ENCODE data around the gene SMURF2.
"Not testable (repeated sequence)": the region's sequence is repeated elsewhere in the genome, so short reads cannot be mapped to it uniquely, and the experiment has no call there.

SMURF2 gene

DNA sequence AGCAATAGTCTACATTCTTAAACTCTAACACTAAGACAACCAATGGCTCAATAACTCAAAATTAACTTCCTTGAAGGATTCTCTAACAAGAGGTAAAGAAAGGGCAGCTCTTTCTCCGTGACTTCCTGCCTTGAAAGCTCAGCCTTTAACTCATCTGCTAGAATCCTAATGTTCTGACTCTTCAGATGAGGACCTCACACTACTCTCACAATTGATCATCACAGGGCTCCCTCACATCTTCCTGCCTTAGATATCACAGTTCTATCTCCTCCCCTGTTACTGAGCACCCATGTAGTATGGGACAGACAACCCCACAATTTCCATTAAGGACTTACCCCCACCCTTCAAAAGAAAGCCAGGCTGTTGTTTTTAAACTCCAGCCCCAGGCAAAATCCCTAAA, 33.5 kb downstream of the SMURF2 start:
- no peaks in the 10 kb centered on the region for H3K27me3 Mint-ChIP-seq
- H3K4me3 Mint-ChIP-seq, result peak overlapping the region; percentile 53
- peak overlapping the region; percentile 59 for H3K27ac Mint-ChIP-seq
- H3K36me3 Mint-ChIP-seq, result peaks cover 7% of the 10 kb centered on the region
- peaks cover 63% of the 10 kb centered on the region for H3K4me1 Mint-ChIP-seq (ENCODE audit: low read depth)
- no peaks in the 10 kb centered on the region for H3K9me3 Mint-ChIP-seq (ENCODE audit: low read depth)

DNA sequence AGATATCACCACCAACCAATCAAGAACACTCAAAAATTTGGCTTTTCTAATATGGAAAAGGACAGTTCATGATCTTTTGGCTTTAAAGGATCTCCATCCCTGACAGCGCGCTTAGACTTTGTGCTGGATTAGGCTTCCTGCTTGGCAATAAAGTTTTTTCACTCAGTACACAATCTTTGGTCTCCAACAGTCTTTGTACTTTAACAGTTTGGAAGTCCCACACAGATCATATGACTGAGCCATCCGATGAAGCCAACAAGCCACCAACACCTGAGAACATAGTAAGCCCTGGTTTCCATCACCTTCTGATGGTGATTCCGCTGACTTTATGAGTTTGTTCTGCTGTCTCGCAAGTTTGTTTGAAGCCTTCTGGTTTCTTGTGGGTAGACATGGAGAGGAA, 34.3 kb downstream of the SMURF2 start:
- H3K4me3 Mint-ChIP-seq, result peak overlapping the region; percentile 24
- no peaks in the 10 kb centered on the region for H3K27me3 Mint-ChIP-seq
- peaks cover 12% of the 10 kb centered on the region for H3K36me3 Mint-ChIP-seq
- H3K4me1 Mint-ChIP-seq (ENCODE audit: low read depth), result peaks cover 64% of the 10 kb centered on the region
- H3K9me3 Mint-ChIP-seq (ENCODE audit: low read depth), result no peaks in the 10 kb centered on the region
- H3K27ac Mint-ChIP-seq, result peak overlapping the region; percentile 59

DNA sequence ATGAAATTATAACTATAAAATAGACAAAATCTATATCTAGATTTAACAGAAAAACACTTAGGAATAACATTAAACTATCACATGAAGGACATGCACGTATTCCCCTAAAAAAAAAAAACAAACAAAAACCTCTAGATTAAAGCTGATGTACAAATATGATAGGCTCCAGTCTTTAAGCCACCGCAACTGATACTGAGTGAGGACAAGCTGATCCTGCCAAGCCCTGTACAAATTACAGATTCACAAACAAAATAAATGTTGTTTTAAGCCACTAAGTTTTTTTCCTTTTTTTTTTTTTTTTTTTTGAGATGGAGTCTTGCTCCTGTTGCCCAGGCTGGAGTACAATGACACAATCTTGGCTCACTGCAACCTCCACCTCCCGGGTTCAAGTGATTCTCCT, 35.3 kb downstream of the SMURF2 start:
- no peaks in the 10 kb centered on the region for H3K9me3 Mint-ChIP-seq (ENCODE audit: low read depth)
- no peak overlapping the region for H3K27ac Mint-ChIP-seq
- peaks cover 63% of the 10 kb centered on the region for H3K4me1 Mint-ChIP-seq (ENCODE audit: low read depth)
- peaks cover 11% of the 10 kb centered on the region for H3K36me3 Mint-ChIP-seq
- no peak overlapping the region for H3K4me3 Mint-ChIP-seq
- H3K27me3 Mint-ChIP-seq, result no peaks in the 10 kb centered on the region

DNA sequence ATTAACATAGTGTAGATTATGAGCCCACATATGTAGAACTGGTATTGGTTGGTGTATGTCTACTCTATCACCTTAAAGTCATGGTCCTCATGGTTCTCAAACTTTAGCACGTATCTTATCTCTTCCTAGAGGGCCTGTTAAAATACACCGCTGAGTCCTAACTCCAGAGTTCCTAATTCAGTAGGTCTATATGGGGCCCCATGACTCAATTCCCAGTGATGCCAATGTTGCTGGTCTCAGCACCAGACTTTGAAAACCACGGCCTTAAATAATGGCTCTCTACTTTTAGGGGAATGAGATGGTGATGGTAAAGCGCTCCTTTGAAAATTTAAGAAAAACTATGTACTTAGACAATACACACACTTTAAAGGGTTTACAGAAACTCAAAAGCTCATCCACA, 36.6 kb downstream of the SMURF2 start:
- no peak overlapping the region for H3K4me3 Mint-ChIP-seq
- H3K36me3 Mint-ChIP-seq, result peaks cover 11% of the 10 kb centered on the region
- H3K27ac Mint-ChIP-seq, result no peak overlapping the region
- no peaks in the 10 kb centered on the region for H3K27me3 Mint-ChIP-seq
- H3K4me1 Mint-ChIP-seq (ENCODE audit: low read depth), result peaks cover 52% of the 10 kb centered on the region
- H3K9me3 Mint-ChIP-seq (ENCODE audit: low read depth), result no peaks in the 10 kb centered on the region

DNA sequence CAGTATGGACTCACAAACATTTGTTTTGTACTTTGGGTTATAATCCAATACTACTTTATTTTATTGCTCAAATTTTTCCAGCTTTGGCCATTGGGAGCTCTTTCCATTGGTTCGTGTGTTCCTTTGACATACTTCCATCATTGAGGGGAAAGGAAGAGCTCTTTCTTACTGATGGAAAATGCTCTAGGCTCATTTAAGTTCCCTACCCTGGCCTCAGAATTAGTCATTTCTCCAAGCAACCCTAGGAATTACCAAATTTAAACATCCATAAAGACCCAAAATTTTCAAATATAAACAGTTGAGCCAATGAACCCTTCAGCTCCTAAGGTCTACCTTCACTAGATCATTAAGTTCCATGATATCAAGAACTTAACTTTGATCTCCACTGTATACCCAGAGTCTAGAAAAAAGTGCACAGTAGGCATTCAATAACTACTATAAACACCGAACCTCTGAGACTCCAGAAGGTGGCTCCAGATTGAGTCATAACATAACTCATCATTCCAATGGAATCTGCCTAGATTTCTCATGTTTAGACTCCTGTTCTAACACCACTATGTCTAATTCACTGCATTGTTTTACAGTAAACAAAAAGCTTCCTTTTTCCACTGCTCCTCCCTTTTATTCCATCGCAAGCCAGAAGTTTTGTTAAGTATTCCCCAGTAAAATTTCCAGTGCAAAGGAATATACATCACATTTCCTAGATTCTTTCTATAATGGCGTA, 39.0 kb downstream of the SMURF2 start:
- Mint-ChIP-seq H3K4me1 (ENCODE audit: low read depth) (peaks cover 37% of the 10 kb centered on the region), H3K27ac (no peak overlapping the region), H3K9me3 (ENCODE audit: low read depth) (no peaks in the 10 kb centered on the region), H3K4me3 (no peak overlapping the region), H3K36me3 (peaks cover 11% of the 10 kb centered on the region), H3K27me3 (no peaks in the 10 kb centered on the region)

DNA sequence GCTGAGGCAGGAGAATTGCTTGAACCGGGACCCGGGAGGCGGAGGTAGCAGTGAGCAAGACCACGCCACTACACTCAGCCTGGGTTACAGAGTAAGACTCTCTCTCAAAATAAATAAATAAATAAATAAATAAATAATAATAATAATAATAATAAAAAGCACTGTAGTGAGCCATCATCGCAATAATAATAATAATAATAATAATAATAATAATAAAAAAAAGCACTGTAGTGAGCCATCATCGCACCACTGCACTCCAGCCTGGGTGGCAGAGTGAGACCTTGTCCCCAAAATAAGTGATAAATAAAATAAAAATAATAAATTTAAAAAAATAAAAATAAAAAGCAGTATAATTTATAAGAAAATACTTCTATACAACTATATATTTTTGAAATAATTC, 40.3 kb downstream of the SMURF2 start:
- Mint-ChIP-seq H3K27me3 (no peaks in the 10 kb centered on the region), H3K27ac (no peak overlapping the region), H3K36me3 (peaks cover 7% of the 10 kb centered on the region), H3K9me3 (ENCODE audit: low read depth) (no peaks in the 10 kb centered on the region), H3K4me3 (no peak overlapping the region), H3K4me1 (ENCODE audit: low read depth) (peaks cover 35% of the 10 kb centered on the region)

GRCh38 chr17:64618848-64619247, 43.3 kb downstream of the SMURF2 start:
- Mint-ChIP-seq H3K36me3 (peaks cover 7% of the 10 kb centered on the region), H3K4me1 (ENCODE audit: low read depth) (peaks cover 42% of the 10 kb centered on the region), H3K4me3 (no peak overlapping the region), H3K9me3 (ENCODE audit: low read depth) (no peaks in the 10 kb centered on the region), H3K27me3 (no peaks in the 10 kb centered on the region), H3K27ac (no peak overlapping the region)

GRCh38 chr17:64617125-64617780, 44.9 kb downstream of the SMURF2 start:
- Mint-ChIP-seq H3K27me3 (no peaks in the 10 kb centered on the region), H3K4me3 (no peak overlapping the region), H3K9me3 (ENCODE audit: low read depth) (no peaks in the 10 kb centered on the region), H3K27ac (no peak overlapping the region), H3K36me3 (no peaks in the 10 kb centered on the region), H3K4me1 (ENCODE audit: low read depth) (peaks cover 40% of the 10 kb centered on the region)

DNA sequence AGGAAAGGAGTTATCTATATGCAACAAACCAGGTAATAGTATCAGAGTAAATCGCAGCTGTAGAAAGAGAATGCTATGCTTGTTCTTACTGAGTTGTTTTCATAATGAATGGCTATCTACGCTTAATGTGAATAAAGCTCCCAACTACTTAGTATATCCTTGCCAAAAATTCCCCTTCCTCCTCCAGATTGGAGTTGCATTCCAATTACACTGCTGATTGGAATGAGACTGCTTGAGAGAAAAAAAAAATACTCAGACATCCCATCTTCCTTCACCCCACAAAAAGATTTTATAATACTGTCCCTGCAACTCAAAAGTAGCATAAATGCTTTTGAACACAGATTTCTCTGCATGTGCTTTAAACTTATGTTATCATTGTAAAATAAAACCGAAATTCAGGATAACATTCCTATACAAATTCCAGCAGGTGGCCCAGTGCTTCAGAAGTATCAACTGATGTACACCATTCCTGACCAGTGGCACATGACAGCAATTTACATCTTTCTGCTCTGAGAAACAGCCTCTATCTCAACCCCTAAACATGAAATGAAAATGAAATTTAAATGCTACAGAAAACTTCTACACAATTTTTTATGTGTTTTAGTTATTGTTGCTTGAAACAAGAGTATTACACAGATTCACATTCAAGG, 47.0 kb downstream of the SMURF2 start:
- H3K9me3 Mint-ChIP-seq (ENCODE audit: low read depth), result no peaks in the 10 kb centered on the region
- H3K27ac Mint-ChIP-seq, result no peak overlapping the region
- peaks cover 40% of the 10 kb centered on the region for H3K4me1 Mint-ChIP-seq (ENCODE audit: low read depth)
- no peaks in the 10 kb centered on the region for H3K27me3 Mint-ChIP-seq
- no peaks in the 10 kb centered on the region for H3K36me3 Mint-ChIP-seq
- H3K4me3 Mint-ChIP-seq, result no peak overlapping the region

DNA sequence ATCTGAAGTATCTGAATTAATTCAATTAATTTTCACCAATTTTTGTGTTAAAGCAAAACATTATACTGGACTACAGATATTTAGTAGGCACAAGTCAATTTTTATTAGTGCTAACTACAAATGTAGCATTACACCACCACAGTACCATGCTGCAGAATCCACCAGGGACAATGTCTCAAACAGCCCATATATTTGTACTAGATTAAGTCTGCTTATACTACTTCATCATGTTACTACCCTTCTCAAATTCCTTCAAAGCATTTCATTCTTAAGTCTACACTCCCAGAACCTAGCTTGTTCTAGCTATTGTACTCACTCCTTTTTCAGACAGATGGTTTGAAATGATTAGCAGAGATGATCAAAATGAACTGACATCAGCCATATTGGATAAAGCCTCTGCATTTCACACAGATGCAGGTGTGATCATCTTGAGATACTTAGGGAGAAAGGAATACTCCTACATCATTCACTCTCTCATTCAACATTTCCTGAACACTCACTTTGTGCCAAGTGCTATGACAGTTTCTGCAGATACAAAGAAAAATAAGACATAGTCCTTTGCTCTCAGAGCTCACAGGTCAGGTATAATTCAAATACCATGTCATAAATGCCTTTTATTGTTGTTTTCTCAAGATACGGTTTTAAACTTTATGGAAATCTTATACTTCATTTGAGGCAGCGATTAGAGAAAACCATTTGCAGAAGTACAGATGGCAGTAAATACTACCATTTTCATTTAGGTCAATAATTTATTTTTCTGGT, 47.7 kb downstream of the SMURF2 start:
- H3K36me3 Mint-ChIP-seq, result no peaks in the 10 kb centered on the region
- H3K9me3 Mint-ChIP-seq (ENCODE audit: low read depth), result no peaks in the 10 kb centered on the region
- H3K4me3 Mint-ChIP-seq, result no peak overlapping the region
- H3K4me1 Mint-ChIP-seq (ENCODE audit: low read depth), result peaks cover 44% of the 10 kb centered on the region
- no peak overlapping the region for H3K27ac Mint-ChIP-seq
- H3K27me3 Mint-ChIP-seq, result no peaks in the 10 kb centered on the region

DNA sequence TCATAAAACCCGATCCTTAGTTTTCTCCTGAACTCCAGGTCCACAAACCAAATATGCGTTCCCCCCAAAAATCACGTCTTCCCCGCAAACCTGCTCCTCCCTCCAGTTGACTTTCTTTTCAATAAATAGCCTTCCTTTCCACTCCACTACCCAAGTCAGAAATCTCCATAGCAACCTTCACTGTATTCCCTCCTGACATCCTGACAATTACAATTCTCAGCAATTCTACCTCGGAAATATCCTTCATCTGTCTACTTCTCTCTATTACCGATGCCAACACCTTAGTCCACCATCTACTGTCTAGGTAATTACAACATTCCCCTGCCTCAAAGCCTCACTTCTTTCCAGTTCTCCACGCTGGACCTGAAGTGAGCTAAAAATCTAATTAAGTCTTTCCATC, 50.7 kb downstream of the SMURF2 start:
- Mint-ChIP-seq H3K36me3 (no peaks in the 10 kb centered on the region), H3K4me1 (ENCODE audit: low read depth) (peaks cover 48% of the 10 kb centered on the region), H3K4me3 (no peak overlapping the region), H3K9me3 (ENCODE audit: low read depth) (no peaks in the 10 kb centered on the region), H3K27ac (no peak overlapping the region), H3K27me3 (no peaks in the 10 kb centered on the region)

- H3K9me3 Mint-ChIP-seq (ENCODE audit: low read depth); H3K27ac Mint-ChIP-seq; H3K4me3 Mint-ChIP-seq; H3K27me3 Mint-ChIP-seq; H3K36me3 Mint-ChIP-seq: not testable (repeated sequence)
- peaks cover 51% of the 10 kb centered on the region for H3K4me1 Mint-ChIP-seq (ENCODE audit: low read depth)
These were observed 51.9 kb downstream of the SMURF2 start for GRCh38 chr17:64610244-64610643.

GRCh38 chr17:64608571-64608981, 53.5 kb downstream of the SMURF2 start:
- Mint-ChIP-seq H3K36me3 (no peaks in the 10 kb centered on the region), H3K4me3 (peak overlapping the region; percentile 31), H3K27me3 (no peaks in the 10 kb centered on the region), H3K9me3 (ENCODE audit: low read depth) (no peaks in the 10 kb centered on the region), H3K4me1 (ENCODE audit: low read depth) (peaks cover 42% of the 10 kb centered on the region), H3K27ac (peak overlapping the region; percentile 86)

DNA sequence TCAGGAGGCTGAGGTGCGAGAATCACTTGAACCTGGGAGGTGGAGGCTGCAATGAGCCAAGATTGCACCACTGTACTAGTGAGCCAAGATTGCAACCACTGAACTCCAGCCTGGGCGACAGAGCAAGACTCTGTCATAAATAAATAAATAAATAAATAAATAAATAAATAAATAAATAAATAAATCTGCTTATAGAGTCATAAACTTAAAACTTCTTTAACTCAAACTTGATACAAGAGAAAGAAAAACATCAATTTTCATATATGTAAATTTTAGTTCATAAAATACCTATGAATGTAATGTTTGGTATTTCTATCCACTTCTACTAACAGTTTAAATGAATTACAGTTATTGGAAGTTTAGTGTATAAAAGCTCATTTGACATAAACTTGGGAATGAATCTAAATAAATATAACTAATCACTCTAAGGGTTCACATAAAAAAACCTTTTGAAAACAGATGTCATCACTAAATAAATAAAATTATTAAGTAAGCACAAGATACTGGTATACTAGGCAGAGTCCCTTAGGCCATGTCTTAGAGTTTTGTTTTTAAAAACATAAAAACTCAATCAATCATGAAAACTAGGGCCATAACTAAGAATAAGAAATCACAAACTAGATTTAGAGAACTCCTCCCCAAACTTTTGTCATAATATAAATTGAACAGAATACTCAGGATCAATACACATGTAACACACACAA, 54.1 kb downstream of the SMURF2 start:
- H3K27ac Mint-ChIP-seq, result peak overlapping the region; percentile 86

More for the DNA sequence above, 54.1 kb downstream of the SMURF2 start:
- H3K27me3 Mint-ChIP-seq, result no peaks in the 10 kb centered on the region
- H3K4me3 Mint-ChIP-seq, result peak overlapping the region; percentile 31
- H3K9me3 Mint-ChIP-seq (ENCODE audit: low read depth), result no peaks in the 10 kb centered on the region
- no peaks in the 10 kb centered on the region for H3K36me3 Mint-ChIP-seq
- peaks cover 37% of the 10 kb centered on the region for H3K4me1 Mint-ChIP-seq (ENCODE audit: low read depth)

Data from activated naive CD8-positive, alpha-beta T cell (primary cell).